ENCODE measurements around the gene KPTN.

DNA sequence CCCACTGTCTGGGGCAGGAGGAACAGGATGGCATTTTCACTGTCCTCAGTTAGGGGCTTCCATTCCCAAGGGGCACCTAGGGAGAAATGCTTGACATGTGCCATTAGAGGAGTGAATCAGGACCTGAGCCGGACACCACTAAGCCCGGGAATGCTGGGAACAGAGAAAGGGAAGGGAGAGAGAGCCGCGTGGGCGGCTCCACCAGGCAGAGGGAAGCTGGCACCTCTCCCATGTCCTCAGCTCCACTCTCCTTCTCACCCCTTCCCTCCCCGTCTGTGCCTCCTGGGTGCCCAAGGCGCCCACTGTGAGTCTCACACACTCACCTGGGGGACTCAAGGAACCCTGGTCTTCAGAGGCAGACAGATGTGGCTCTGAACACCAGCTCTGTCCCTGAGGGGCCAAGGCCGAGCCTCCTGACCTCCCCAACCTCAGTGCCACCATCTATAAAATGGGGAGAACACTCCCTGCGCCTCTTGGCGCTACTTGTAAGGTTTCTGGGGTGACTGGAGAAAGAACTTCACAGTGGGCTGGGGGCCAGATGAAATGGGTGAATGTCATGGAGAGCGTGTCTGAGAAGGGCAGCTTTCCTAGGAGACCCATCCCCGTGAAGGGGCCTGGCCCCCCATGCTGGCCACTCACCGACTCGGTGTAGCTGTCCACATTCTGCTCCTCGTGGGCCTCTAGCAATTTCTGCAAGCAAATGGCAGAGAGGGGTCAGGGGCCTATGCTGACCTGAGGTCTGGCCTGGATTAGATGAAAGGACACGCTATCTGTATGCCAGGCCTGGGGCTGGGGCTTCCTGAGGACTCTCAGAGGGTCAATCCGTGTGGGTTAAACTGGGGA is 5.3 kb upstream of the KPTN start:
- TF ChIP-seq YY1 (IDR thresholded peaks at IDR 0.05; ENCODE audit: insufficient read depth, insufficient read length): no peak
- TF ChIP-seq ZNF274 (IDR thresholded peaks at IDR 0.05; ENCODE audit: low read depth, low read length): no peak
- no peak for TF ChIP-seq SUZ12 (IDR thresholded peaks at IDR 0.05; ENCODE audit: extremely low read depth, insufficient read depth, insufficient read length)
